HEK293T (cell line): ENCODE results near the gene SSUH2.

ENCODE experiments used
- ARNT ChIP-seq: fragments of 450-650 bp; IDR thresholded peaks from 2 replicates; pipeline ENCODE4 v1.6.1; 2017; ENCODE audit warnings: mild to moderate bottlenecking
- CTBP1 ChIP-seq: fragments of 450-650 bp; IDR thresholded peaks from 2 replicates; pipeline ENCODE4 v1.6.1; 2016; ENCODE audit warnings: borderline replicate concordance
- ELF4 ChIP-seq: fragments of 450-650 bp; IDR thresholded peaks from 2 replicates; pipeline ENCODE4 v1.6.1; 2017; ENCODE audit warnings: antibody characterized with exemption
- FOXA1 ChIP-seq: fragments of 450-650 bp; IDR thresholded peaks from 2 replicates; pipeline ENCODE4 v1.6.1; 2016; ENCODE audit warnings: mild to moderate bottlenecking
- FOXM1 ChIP-seq: fragments of 450-650 bp; IDR thresholded peaks from 2 replicates; pipeline ENCODE4 v1.6.1; 2017; ENCODE audit warnings: mild to moderate bottlenecking, borderline replicate concordance
- HDGF ChIP-seq: fragments of 450-650 bp; IDR thresholded peaks from 2 replicates; pipeline ENCODE4 v1.6.1; 2017; ENCODE audit warnings: antibody characterized with exemption, borderline replicate concordance
- SP1 ChIP-seq: fragments of 450-650 bp; IDR thresholded peaks from 2 replicates; pipeline ENCODE4 v1.6.1; 2017
- TARDBP ChIP-seq: fragments of 450-650 bp; IDR thresholded peaks from 2 replicates; pipeline ENCODE4 v1.6.1; 2016

DNA sequence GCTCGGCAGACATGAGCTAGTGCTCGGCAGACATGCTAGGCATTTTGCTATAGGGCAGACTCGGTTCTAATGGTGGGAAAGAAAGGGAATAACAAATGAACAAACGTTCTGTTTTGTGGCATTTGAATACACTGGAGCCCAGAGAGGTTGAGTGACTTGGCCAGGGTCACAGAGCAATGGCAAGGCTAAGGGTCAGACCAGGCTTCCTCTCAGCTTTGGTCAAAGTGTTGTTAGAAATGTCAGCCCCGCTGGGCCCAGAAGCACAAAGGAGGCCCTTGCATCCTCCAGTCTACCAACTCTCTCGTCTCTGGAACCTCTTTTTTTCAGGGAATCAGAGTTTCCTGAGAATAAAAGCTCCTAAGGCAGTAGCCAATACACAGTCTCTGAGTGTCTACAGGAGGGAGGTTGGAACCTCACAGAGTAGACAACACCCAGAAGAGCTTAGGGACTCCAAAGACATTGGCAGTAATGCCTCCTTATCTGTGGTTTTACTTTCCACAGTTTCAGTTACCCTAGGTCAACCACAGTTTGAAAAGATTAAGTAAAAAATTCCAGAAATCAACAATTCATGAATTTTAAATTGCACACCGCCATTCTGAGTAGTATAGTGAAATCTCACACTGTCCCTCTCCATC, 47.3 kb downstream of the SSUH2 start:
- TF ChIP-seq FOXM1, result no peak
- no peak for TF ChIP-seq ARNT
- TF ChIP-seq CTBP1, result no peak
- no peak for TF ChIP-seq ELF4
- TF ChIP-seq HDGF, result no peak
- no peak for TF ChIP-seq FOXA1
- no peak for TF ChIP-seq SP1
- TF ChIP-seq TARDBP, result no peak
